H1 (cell line): Measurements from ENCODE around the gene DEFB129. TPM values are rescaled to one million over a fixed set of nuclear protein-coding genes. Genes with fewer than 3 reads are reported as not detected.

ENCODE experiments used
- CTCF ChIA-PET: fragments of 300-600 bp; sonication (Branson Sonifier 250); formaldehyde crosslinking; loops from one replicate; lab custom pipeline; 2021; ENCODE audit not compliant: partially characterized antibody; lab: Charles Lee
- POLR2A ChIA-PET: fragments of 300-600 bp; sonication (Branson Sonifier 250); formaldehyde crosslinking; loops from one replicate; lab custom pipeline; 2021; ENCODE audit warnings: inconsistent platforms; ENCODE audit not compliant: partially characterized antibody; lab: Charles Lee
- DNase-seq, 2 experiments: peaks; one replicate each; pipeline versions ENCODE4 v3.0.0 to v3.0.0-alpha.2; 2010 to 2022; ENCODE audit warnings: low spot score in 2 of 2, low read depth in 1 of 2, mixed read lengths in 1 of 2
- FAIRE-seq: peaks from 2 replicates; lab custom pipeline; 2011; peaks lifted over from hg19 to GRCh38; lab: Jason Lieb, UNC
- H2AFZ ChIP-seq: 2 replicates; pipeline ENCODE4 v1.8.1; 2012; ENCODE audit warnings: low read length, inconsistent platforms
- H2AK5ac ChIP-seq: 2 replicates; pipeline ENCODE4 v1.6.1; 2013; ENCODE audit warnings: low read depth, low read length
- H2BK120ac ChIP-seq: replicated peaks from 2 replicates; pipeline ENCODE3; 2013; ENCODE audit warnings: low read depth, low read length, inconsistent platforms
- H2BK12ac ChIP-seq: 2 replicates; pipeline ENCODE4 v1.6.1; 2013; ENCODE audit warnings: low read depth, low read length
- H2BK15ac ChIP-seq: 2 replicates; pipeline ENCODE4 v1.6.1; 2013; ENCODE audit warnings: low read length
- H2BK20ac ChIP-seq: 2 replicates; pipeline ENCODE4 v1.6.1; 2013; ENCODE audit warnings: low read length
- H2BK5ac ChIP-seq: 2 replicates; pipeline ENCODE4 v1.6.1; 2013; ENCODE audit warnings: low read depth, low read length
- H3K14ac ChIP-seq: 2 replicates; pipeline ENCODE4 v1.6.1; 2013; ENCODE audit warnings: inconsistent platforms; ENCODE audit not compliant: insufficient read length
- H3K18ac ChIP-seq: 2 replicates; pipeline ENCODE4 v1.6.1; 2013; ENCODE audit warnings: low read length; ENCODE audit errors: extremely low read depth
- H3K23ac ChIP-seq: 2 replicates; pipeline ENCODE4 v1.6.1; 2013; ENCODE audit warnings: inconsistent platforms; ENCODE audit not compliant: insufficient read length
- H3K23me2 ChIP-seq: 2 replicates; pipeline ENCODE4 v1.6.1; 2013; ENCODE audit warnings: low read depth, low read length
- H3K27ac ChIP-seq: 2 replicates; pipeline ENCODE4 v1.6.1; 2011; ENCODE audit warnings: low read depth, low read length, inconsistent platforms
- H3K27me3 ChIP-seq, 4 experiments: replicated peaks in 1 of 4; 1 replicate in 1 of 4; 2 replicates in 3 of 4; pipeline versions ENCODE4 v1.6.1 to v1.8.1; 2011 to 2013; ENCODE audit warnings: low read length in 3 of 4, mild to moderate bottlenecking in 3 of 4, inconsistent platforms in 2 of 4, mixed read lengths in 2 of 4, moderate library complexity in 1 of 4; ENCODE audit not compliant: control insufficient read depth in 3 of 4, insufficient read depth in 3 of 4; ENCODE audit errors: extremely low read depth in 1 of 4
- H3K36me3 ChIP-seq, 4 experiments: 2 replicates each; pipeline versions ENCODE4 v1.6.1 to v1.8.1; 2011 to 2013; ENCODE audit warnings: mild to moderate bottlenecking in 4 of 4, low read length in 3 of 4, moderate library complexity in 2 of 4, control low read depth in 1 of 4, inconsistent platforms in 1 of 4; ENCODE audit not compliant: insufficient read depth in 4 of 4, control insufficient read depth in 2 of 4
- H3K4ac ChIP-seq: replicated peaks from 2 replicates; pipeline ENCODE3; 2013; ENCODE audit warnings: low read length, low read depth, mixed read lengths, inconsistent platforms; ENCODE audit not compliant: insufficient read length
- H3K4me1 ChIP-seq, 4 experiments: replicated peaks in 1 of 4; 1 replicate in 1 of 4; 2 replicates in 3 of 4; pipeline versions ENCODE4 v1.6.1 to v1.8.1; 2011 to 2013; ENCODE audit warnings: low read length in 3 of 4, inconsistent platforms in 2 of 4, mixed read lengths in 1 of 4; ENCODE audit not compliant: insufficient read depth in 4 of 4, control insufficient read depth in 3 of 4
- H3K4me2 ChIP-seq, 2 experiments: 2 replicates each; pipeline versions ENCODE4 v1.6.1 to v1.8.1; 2011 to 2013; ENCODE audit warnings: low read depth in 2 of 2, low read length in 2 of 2, control low read depth in 1 of 2, inconsistent platforms in 1 of 2, mild to moderate bottlenecking in 1 of 2; ENCODE audit not compliant: insufficient read depth in 1 of 2
- H3K4me3 ChIP-seq, 4 experiments: fragments of 200-600, 300-600 bp in 1 of 4; sonication (generic), shearing (Covaris generic), sonication (Bioruptor Twin) in 1 of 4; 2 replicates each; pipeline versions ENCODE4 v1.5.1 to v1.8.1; 2011 to 2016; ENCODE audit warnings: low read length in 4 of 4, low read depth in 3 of 4, control low read depth in 2 of 4, inconsistent platforms in 2 of 4, mild to moderate bottlenecking in 2 of 4, mixed read lengths in 1 of 4, moderate library complexity in 1 of 4; ENCODE audit not compliant: insufficient read depth in 2 of 4; ENCODE audit errors: extremely low read depth in 1 of 4
- H3K56ac ChIP-seq: replicated peaks from 2 replicates; pipeline ENCODE3; 2013; ENCODE audit warnings: low read depth, mild to moderate bottlenecking, mixed read lengths, low read length, inconsistent platforms; ENCODE audit not compliant: insufficient read length
- H3K79me1 ChIP-seq: 2 replicates; pipeline ENCODE4 v1.6.1; 2013; ENCODE audit warnings: low read depth, low read length, control low read depth
- H3K79me2 ChIP-seq, 2 experiments: 2 replicates each; pipeline versions ENCODE4 v1.6.1 to v1.8.1; 2012 to 2013; ENCODE audit warnings: low read length in 2 of 2, mild to moderate bottlenecking in 2 of 2, inconsistent platforms in 1 of 2; ENCODE audit not compliant: insufficient read depth in 2 of 2, control insufficient read depth in 1 of 2
- H3K9ac ChIP-seq, 4 experiments: replicated peaks in 1 of 4; 1 replicate in 1 of 4; 2 replicates in 3 of 4; pipeline versions ENCODE4 v1.6.1 to v1.8.1; 2011 to 2013; ENCODE audit warnings: low read depth in 3 of 4, low read length in 3 of 4, control low read depth in 2 of 4, mild to moderate bottlenecking in 2 of 4, moderate library complexity in 2 of 4, inconsistent platforms in 1 of 4; ENCODE audit errors: extremely low read depth in 1 of 4
- H3K9me3 ChIP-seq, 2 experiments: 2 replicates each; pipeline versions ENCODE4 v1.6.1 to v1.8.1; 2012 to 2013; ENCODE audit warnings: mild to moderate bottlenecking in 2 of 2, moderate library complexity in 2 of 2, control low read depth in 1 of 2, inconsistent platforms in 1 of 2, low read depth in 1 of 2, low read length in 1 of 2, mixed read lengths in 1 of 2; ENCODE audit not compliant: insufficient read depth in 2 of 2
- H4K20me1 ChIP-seq, 2 experiments: replicated peaks in 1 of 2; 2 replicates each; pipeline versions ENCODE3 to v1.8.1; 2011 to 2013; ENCODE audit warnings: inconsistent platforms in 2 of 2, low read length in 2 of 2, mild to moderate bottlenecking in 1 of 2; ENCODE audit not compliant: insufficient read depth in 2 of 2, control insufficient read depth in 1 of 2
- H4K5ac ChIP-seq: 2 replicates; pipeline ENCODE4 v1.6.1; 2013; ENCODE audit warnings: low read length, low read depth, mixed read lengths, inconsistent platforms; ENCODE audit not compliant: insufficient read length
- H4K8ac ChIP-seq: 2 replicates; pipeline ENCODE4 v1.8.0; 2013; ENCODE audit warnings: mild to moderate bottlenecking, moderate library complexity, low read length, inconsistent platforms; ENCODE audit not compliant: insufficient read depth; ENCODE audit errors: extremely low read depth
- H4K91ac ChIP-seq: replicated peaks from 2 replicates; pipeline ENCODE3; 2013; ENCODE audit warnings: low read length, mixed read lengths, inconsistent platforms; ENCODE audit not compliant: insufficient read length
- CHD1 ChIP-seq: IDR thresholded peaks from 2 replicates; pipeline ENCODE4 v1.6.1; 2012; ENCODE audit warnings: low read depth, low read length, improper control_type of control experiment
- GTF2F1 ChIP-seq: IDR thresholded peaks from 2 replicates; pipeline ENCODE4 v1.6.1; 2012; ENCODE audit warnings: low read depth, low read length, improper control_type of control experiment, borderline replicate concordance
- HDAC2 ChIP-seq, 2 experiments: fragments of 300-600 bp in 1 of 2; sonication (generic) in 1 of 2; IDR thresholded peaks; 2 replicates each; pipeline ENCODE4 v1.6.1; 2011 to 2012; ENCODE audit warnings: low read depth in 2 of 2, low read length in 2 of 2, mild to moderate bottlenecking in 2 of 2, moderate library complexity in 2 of 2, borderline replicate concordance in 1 of 2, inconsistent platforms in 1 of 2
- SIRT6 ChIP-seq: IDR thresholded peaks from one replicate; pipeline ENCODE4 v1.7.1; 2012; ENCODE audit warnings: low read length, inconsistent platforms
- SP1 ChIP-seq: IDR thresholded peaks from 2 replicates; pipeline ENCODE4 v1.6.1; 2011; ENCODE audit warnings: low read depth, low read length
- SP4 ChIP-seq: IDR thresholded peaks from 2 replicates; pipeline ENCODE4 v1.6.1; 2012; ENCODE audit warnings: low read length, inconsistent platforms
- SUZ12 ChIP-seq: fragments of 200-600 bp; sonication (generic); IDR thresholded peaks from 2 replicates; pipeline ENCODE4 v1.6.1; 2012; ENCODE audit warnings: mild to moderate bottlenecking, inconsistent platforms, low read length, moderate library complexity, mixed read lengths
- TEAD4 ChIP-seq: IDR thresholded peaks from 2 replicates; pipeline ENCODE4 v1.6.1; 2012; ENCODE audit warnings: low read depth, low read length, inconsistent platforms, mixed read lengths
- WGBS, 2 experiments: shearing (Covaris generic) in 1 of 2; methylation state at CpG; one replicate each; pipeline versions ENCODE4 v1.1.6 to v1.1.7; 2013 to 2015; ENCODE audit warnings: low lambda C conversion rate in 2 of 2, mixed read lengths in 2 of 2, inconsistent platforms in 1 of 2, low coverage in 1 of 2, missing lambda C conversion rate in 1 of 2; ENCODE audit not compliant: insufficient replicate concordance in 2 of 2, insufficient coverage in 1 of 2, insufficient read length in 1 of 2; ENCODE audit errors: extremely low coverage in 1 of 2, missing lambda C conversion rate in 1 of 2; 5-methylcytosine and 5-hydroxymethylcytosine counted together
- polyA plus RNA-seq, 7 experiments: library from polyadenylated mRNA; depleted of rRNA in 3 of 7; stranded (reverse) in 5 of 7; unstranded in 2 of 7; fragments of >200 nt in 5 of 7; fragments of 200-250 nt in 2 of 7; gene quantifications; 1 replicate in 5 of 7; 2 replicates in 1 of 7; 4 replicates in 1 of 7; pipeline versions ENCODE4 v1.2.1 to v1.2.3, GENCODE V29; 2011 to 2013; ENCODE audit warnings: missing spikeins in 2 of 7, mixed read lengths in 2 of 7
- total RNA-seq: library from RNA; stranded (reverse); fragmentation: NEBNext Ultra II Directional; extraction: Animal tissue kit (Norgen Biotek cat#: 25700); gene quantifications from 2 replicates; pipeline ENCODE4 v1.2.1, GENCODE V29; 2021
- TF ChIP-seq, protein P1 (sequence below), 3 experiments: IDR thresholded peaks; 1 replicate in 2 of 3; 2 replicates in 1 of 3; pipeline versions ENCODE4 v1.5.1 to v1.6.1; 2011; ENCODE audit warnings: low read length in 3 of 3, mild to moderate bottlenecking in 3 of 3, inconsistent platforms in 2 of 3, low read depth in 1 of 3, moderate library complexity in 1 of 3; ENCODE audit not compliant: insufficient read depth in 1 of 3; ENCODE audit errors: control extremely low read depth in 1 of 3

Gene DEFB129
- total and polyA plus RNA-seq, 2 of the 8 experiments (the other 6 are each of a cell fraction or from before 2014, with no cell fraction given), result not detected

GRCh38 chr20:278181-278580 lies 51.1 kb downstream of the DEFB129 start:
- TF ChIP-seq SIRT6 (no peak), GTF2F1 (no peak), SP4 (no peak), SUZ12 (no peak), HDAC2 (IDR thresholded peaks at IDR 0.05; ENCODE audit: borderline replicate concordance in 1 of 2, low read depth in 2 of 2, low read length in 2 of 2) (no peak), TEAD4 (0 out of 2 replicates have a peak, but pooled peaks have one; percentile 15), CHD1 (no peak), SP1 (0 out of 2 replicates have a peak, but pooled peaks have one; percentile 31)
- TF ChIP-seq, protein P1, sequence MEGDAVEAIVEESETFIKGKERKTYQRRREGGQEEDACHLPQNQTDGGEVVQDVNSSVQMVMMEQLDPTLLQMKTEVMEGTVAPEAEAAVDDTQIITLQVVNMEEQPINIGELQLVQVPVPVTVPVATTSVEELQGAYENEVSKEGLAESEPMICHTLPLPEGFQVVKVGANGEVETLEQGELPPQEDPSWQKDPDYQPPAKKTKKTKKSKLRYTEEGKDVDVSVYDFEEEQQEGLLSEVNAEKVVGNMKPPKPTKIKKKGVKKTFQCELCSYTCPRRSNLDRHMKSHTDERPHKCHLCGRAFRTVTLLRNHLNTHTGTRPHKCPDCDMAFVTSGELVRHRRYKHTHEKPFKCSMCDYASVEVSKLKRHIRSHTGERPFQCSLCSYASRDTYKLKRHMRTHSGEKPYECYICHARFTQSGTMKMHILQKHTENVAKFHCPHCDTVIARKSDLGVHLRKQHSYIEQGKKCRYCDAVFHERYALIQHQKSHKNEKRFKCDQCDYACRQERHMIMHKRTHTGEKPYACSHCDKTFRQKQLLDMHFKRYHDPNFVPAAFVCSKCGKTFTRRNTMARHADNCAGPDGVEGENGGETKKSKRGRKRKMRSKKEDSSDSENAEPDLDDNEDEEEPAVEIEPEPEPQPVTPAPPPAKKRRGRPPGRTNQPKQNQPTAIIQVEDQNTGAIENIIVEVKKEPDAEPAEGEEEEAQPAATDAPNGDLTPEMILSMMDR (IDR thresholded peaks at IDR 0.05; ENCODE audit: control extremely low read depth in 1 of 3, insufficient read depth in 1 of 3, low read depth in 1 of 3, low read length in 3 of 3), result no peak
- ChIA-PET CTCF (interaction anchor here (0.7 to 6.7 kb wide), 16 partner anchors 10 to 125 kb away, joined by 3 to 63 read pairs (median 4); no protein-coding TSS in a partner anchor), POLR2A (interaction anchor here (1.1 to 6.1 kb wide), 7 partner anchors 10 to 67 kb away, joined by 3 to 61 read pairs (median 10); partner anchors contain the start of genes SOX12 and ZCCHC3)
- H3K79me1 ChIP-seq, result no peaks in the 10 kb centered on the region; the same call in 1 of the 2 replicates
- no peak overlapping the region for H4K8ac ChIP-seq
- peaks cover 0 to 2% (median under 1%) of the 10 kb centered on the region in 4 experiments; a peak in 2 of 7 replicates for H3K27me3 ChIP-seq
- H2BK5ac ChIP-seq, result 0 out of 2 replicates have a peak overlapping the region, but pooled peaks have one; percentile 44
- H2BK12ac ChIP-seq, result no peak overlapping the region
- peaks cover 8 to 21% (median 13%) of the 10 kb centered on the region in 4 experiments; a peak in 7 of 8 replicates for H3K36me3 ChIP-seq
- H3K23me2 ChIP-seq, result no peaks in the 10 kb centered on the region; the same call in 1 of the 2 replicates
- H3K56ac ChIP-seq, result no peak overlapping the region
- no peak overlapping the region for H2BK15ac ChIP-seq
- no peak overlapping the region for H2AFZ ChIP-seq
- no peaks in the 10 kb centered on the region for H3K9me3 ChIP-seq
- 0 out of 2 replicates have a peak overlapping the region, but pooled peaks have one; percentile 82 for H2BK20ac ChIP-seq
- WGBS, 2 experiments, result 56% methylated on average over 5 of the region's 5 CpGs; no CpG with 5 or more reads in 1 of the 2 experiments
- no peak overlapping the region for H4K5ac ChIP-seq
- H3K4me1 ChIP-seq, result peaks cover 0 to 4% (median 4%) of the 10 kb centered on the region in 4 experiments; a peak in 4 of 7 replicates
- peaks cover 2 to 8% of the 10 kb centered on the region in 2 experiments for H4K20me1 ChIP-seq
- H2BK120ac ChIP-seq, result no peak overlapping the region
- no peak overlapping the region for H4K91ac ChIP-seq
- H3K14ac ChIP-seq, result no peak overlapping the region
- DNase-seq, result no peak
- H3K9ac ChIP-seq, result no peak overlapping the region
- H3K4me3 ChIP-seq, result peak overlapping the region; percentile 1 to 47 (median 20); a peak in 5 of 8 replicates
- no peaks in the 10 kb centered on the region for H3K79me2 ChIP-seq
- H3K18ac ChIP-seq, result no peak overlapping the region
- H3K4me2 ChIP-seq, result peak overlapping the region; percentile 65 to 68
- no peak overlapping the region for H3K23ac ChIP-seq
- 0 out of 2 replicates have a peak overlapping the region, but pooled peaks have one; percentile 28 for H2AK5ac ChIP-seq
- no peak overlapping the region for H3K4ac ChIP-seq
- H3K27ac ChIP-seq, result no peak overlapping the region
- FAIRE-seq, result no peak
